Stimulated activated naive CD4-positive, alpha-beta T cell (primary cell): ENCODE data around the gene LINC01488.

ENCODE experiments used
- DNase-seq, 6 experiments: peaks; one replicate each; lab custom pipeline; 2025; lab: John Stamatoyannopoulos, UW

The LINC01488 gene

GRCh38 chr11:69479591-69480271 is 1.7 kb upstream of the LINC01488 start:
- DNase-seq: no peak

GRCh38 chr11:69480547-69481392 is 693 bp upstream of the LINC01488 start:
- DNase-seq: no peak

GRCh38 chr11:69482322-69482721 is 859 bp downstream of the LINC01488 start:
- DNase-seq: no peak

- DNase-seq: no peak
Measured at GRCh38 chr11:69483170-69483569, 1.7 kb downstream of the LINC01488 start.

GRCh38 chr11:69483691-69484426 is 2.4 kb downstream of the LINC01488 start:
- DNase-seq: no peak

GRCh38 chr11:69484427-69485259 is 3.2 kb downstream of the LINC01488 start:
- no peak for DNase-seq

- DNase-seq: no peak
Measured at GRCh38 chr11:69485337-69486041, 4.0 kb downstream of the LINC01488 start.

- DNase-seq: no peak
Measured at GRCh38 chr11:69486056-69486772, 4.8 kb downstream of the LINC01488 start.

GRCh38 chr11:69486773-69487291 is 5.4 kb downstream of the LINC01488 start:
- no peak for DNase-seq

- DNase-seq: no peak
Measured at GRCh38 chr11:69487391-69487790, 5.9 kb downstream of the LINC01488 start.

GRCh38 chr11:69487849-69488542 is 6.5 kb downstream of the LINC01488 start:
- DNase-seq: no peak

GRCh38 chr11:69488543-69488940 is 7.1 kb downstream of the LINC01488 start:
- no peak for DNase-seq

GRCh38 chr11:69489031-69489745 is 7.7 kb downstream of the LINC01488 start:
- no peak for DNase-seq

GRCh38 chr11:69489746-69490365 is 8.4 kb downstream of the LINC01488 start:
- no peak for DNase-seq

- no peak for DNase-seq
Measured at GRCh38 chr11:69490516-69490915, 9.1 kb downstream of the LINC01488 start.

- DNase-seq: no peak
Measured at GRCh38 chr11:69491071-69492031, 9.9 kb downstream of the LINC01488 start.
